ENCODE measurements around the gene KIAA1217. TPM values are rescaled to one million over a fixed set of nuclear protein-coding genes. Genes with fewer than 3 reads are reported as not detected.

KIAA1217 gene
- total and polyA plus RNA-seq, 9 donors: 18.8 to 39.7 (median 21.8) TPM

GRCh38 chr10:24569828-24570657, 361.1 kb downstream of the KIAA1217 start:
- H3K4me3 ChIP-seq (ENCODE audit: low read length): no peak overlapping the region
- no peak for DNase-seq
- H3K9me3 ChIP-seq (replicated peaks; ENCODE audit: control insufficient read depth, low read depth, low read length): peaks cover 3% of the 10 kb centered on the region
- 70% methylated on average over 10 of the region's 12 CpGs for WGBS (ENCODE audit: insufficient coverage)
- H3K27ac ChIP-seq (ENCODE audit: low read length): no peak overlapping the region
- no peaks in the 10 kb centered on the region for H3K4me1 ChIP-seq (ENCODE audit: control insufficient read depth, insufficient read depth, low read length)
- no peaks in the 10 kb centered on the region for H3K27me3 ChIP-seq (ENCODE audit: control insufficient read depth, insufficient read depth, low read length)
- no peaks in the 10 kb centered on the region for H3K36me3 ChIP-seq (ENCODE audit: control insufficient read depth, insufficient read depth, low read length)

GRCh38 chr10:24570658-24571426, 361.9 kb downstream of the KIAA1217 start:
- Histone ChIP-seq H3K9me3 (replicated peaks; ENCODE audit: control insufficient read depth, low read depth, low read length) (no peaks in the 10 kb centered on the region), H3K27ac (ENCODE audit: low read length) (no peak overlapping the region), H3K27me3 (ENCODE audit: control insufficient read depth, insufficient read depth, low read length) (no peaks in the 10 kb centered on the region), H3K4me1 (ENCODE audit: control insufficient read depth, insufficient read depth, low read length) (no peaks in the 10 kb centered on the region), H3K36me3 (ENCODE audit: control insufficient read depth, insufficient read depth, low read length) (no peaks in the 10 kb centered on the region), H3K4me3 (ENCODE audit: low read length) (no peak overlapping the region)
- WGBS (ENCODE audit: insufficient coverage): 89% methylated on average over 8 of the region's 9 CpGs
- no peak for DNase-seq

DNA sequence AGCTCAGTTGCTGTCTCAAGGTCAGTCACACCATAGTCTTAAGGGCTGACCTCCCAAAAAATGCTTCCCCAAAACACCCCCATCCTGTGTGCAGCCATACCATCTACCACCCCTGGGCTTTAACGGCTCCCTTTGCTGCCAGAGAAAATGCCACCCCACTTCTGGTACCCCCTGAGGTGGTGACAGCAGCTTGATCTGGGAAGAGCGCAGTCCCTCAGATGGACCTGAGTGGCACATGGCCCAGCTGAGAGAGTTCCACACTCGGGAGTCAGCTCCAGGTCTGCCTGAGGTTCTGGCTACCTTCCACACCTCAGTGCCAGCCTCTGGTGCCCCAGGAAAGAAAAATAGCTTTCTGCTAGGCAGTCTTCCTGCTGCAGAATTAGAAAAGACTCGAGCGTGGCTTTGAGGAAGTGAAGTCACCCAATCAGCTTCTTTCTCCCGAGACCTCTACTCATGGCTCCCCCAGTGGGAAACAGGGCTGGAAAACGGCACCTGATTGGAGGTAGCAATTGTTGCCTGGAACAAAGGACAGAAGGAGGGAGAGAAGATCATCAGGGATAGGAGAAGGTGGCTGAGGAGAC, 363.0 kb downstream of the KIAA1217 start:
- no peak overlapping the region for H3K4me3 ChIP-seq (ENCODE audit: low read length)
- no peaks in the 10 kb centered on the region for H3K9me3 ChIP-seq (replicated peaks; ENCODE audit: control insufficient read depth, low read depth, low read length)
- WGBS (ENCODE audit: insufficient coverage): 75% methylated on average over 2 of the region's 7 CpGs
- no peak for DNase-seq
- H3K27ac ChIP-seq (ENCODE audit: low read length): no peak overlapping the region
- no peaks in the 10 kb centered on the region for H3K27me3 ChIP-seq (ENCODE audit: control insufficient read depth, insufficient read depth, low read length)
- no peaks in the 10 kb centered on the region for H3K4me1 ChIP-seq (ENCODE audit: control insufficient read depth, insufficient read depth, low read length)
- H3K36me3 ChIP-seq (ENCODE audit: control insufficient read depth, insufficient read depth, low read length): no peaks in the 10 kb centered on the region

DNA sequence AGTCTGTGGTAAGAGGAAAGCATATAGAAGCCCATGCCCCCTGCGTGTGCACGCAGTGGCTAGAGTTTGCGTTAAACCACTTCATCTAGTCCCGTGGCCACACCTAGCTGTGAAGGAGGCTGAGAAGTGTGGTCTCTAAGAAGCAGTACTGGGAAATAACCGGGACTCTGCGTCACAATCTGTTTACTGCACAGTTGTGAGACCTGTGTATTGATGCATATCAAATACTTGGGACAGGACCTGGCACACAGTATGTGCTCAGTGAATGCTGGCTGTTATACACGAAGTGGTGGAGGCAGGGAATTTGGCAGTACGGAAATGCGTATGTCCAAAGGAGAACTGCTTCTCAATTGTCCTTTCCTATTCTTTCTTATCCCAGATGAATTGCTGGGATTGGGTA, 365.2 kb downstream of the KIAA1217 start:
- no peaks in the 10 kb centered on the region for H3K36me3 ChIP-seq (ENCODE audit: control insufficient read depth, insufficient read depth, low read length)
- WGBS (ENCODE audit: insufficient coverage): 95% methylated on average over 6 of the region's 9 CpGs
- no peaks in the 10 kb centered on the region for H3K4me1 ChIP-seq (ENCODE audit: control insufficient read depth, insufficient read depth, low read length)
- H3K27ac ChIP-seq (ENCODE audit: low read length): no peak overlapping the region
- H3K9me3 ChIP-seq (replicated peaks; ENCODE audit: control insufficient read depth, low read depth, low read length): no peaks in the 10 kb centered on the region
- DNase-seq: no peak
- no peaks in the 10 kb centered on the region for H3K27me3 ChIP-seq (ENCODE audit: control insufficient read depth, insufficient read depth, low read length)
- no peak overlapping the region for H3K4me3 ChIP-seq (ENCODE audit: low read length)

DNA sequence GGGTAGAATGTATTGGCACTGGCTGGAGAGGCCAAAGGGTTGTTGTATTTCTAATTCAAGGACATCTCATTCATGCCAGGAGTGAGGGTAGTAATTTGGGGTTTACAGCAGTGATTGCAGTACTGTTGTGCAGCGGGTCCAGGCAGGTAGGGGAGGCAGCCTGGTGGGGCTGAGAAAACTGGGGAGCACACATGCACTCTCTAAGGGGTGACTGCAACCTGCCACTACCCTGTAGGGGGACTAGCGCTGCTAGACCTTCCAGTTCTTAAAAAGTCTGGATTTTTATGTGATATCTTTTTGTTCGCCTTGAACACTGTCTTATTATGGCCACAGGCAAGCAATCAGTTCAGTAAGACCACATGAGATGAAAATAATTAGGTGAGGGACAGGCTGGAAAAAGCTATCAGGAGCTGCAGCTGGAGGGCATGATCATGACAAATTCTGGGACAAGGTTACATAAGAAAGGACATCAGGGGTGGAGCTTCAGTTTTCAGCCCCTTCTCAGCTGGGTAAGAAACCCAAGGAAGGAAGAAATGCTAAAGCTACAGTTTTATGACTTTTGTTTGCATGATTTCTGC, 365.7 kb downstream of the KIAA1217 start:
- 62% methylated on average over 2 of the region's 3 CpGs for WGBS (ENCODE audit: insufficient coverage)
- Histone ChIP-seq H3K9me3 (replicated peaks; ENCODE audit: control insufficient read depth, low read depth, low read length) (no peaks in the 10 kb centered on the region), H3K4me3 (ENCODE audit: low read length) (no peak overlapping the region), H3K27me3 (ENCODE audit: control insufficient read depth, insufficient read depth, low read length) (no peaks in the 10 kb centered on the region), H3K27ac (ENCODE audit: low read length) (no peak overlapping the region), H3K4me1 (ENCODE audit: control insufficient read depth, insufficient read depth, low read length) (no peaks in the 10 kb centered on the region), H3K36me3 (ENCODE audit: control insufficient read depth, insufficient read depth, low read length) (no peaks in the 10 kb centered on the region)
- DNase-seq: no peak

GRCh38 chr10:24575481-24576002, 366.6 kb downstream of the KIAA1217 start:
- no peak overlapping the region for H3K4me3 ChIP-seq (ENCODE audit: low read length)
- no peak for DNase-seq
- no peaks in the 10 kb centered on the region for H3K9me3 ChIP-seq (replicated peaks; ENCODE audit: control insufficient read depth, low read depth, low read length)
- no peak overlapping the region for H3K27ac ChIP-seq (ENCODE audit: low read length)
- 39% methylated on average over 2 of the region's 10 CpGs for WGBS (ENCODE audit: insufficient coverage)
- H3K36me3 ChIP-seq (ENCODE audit: control insufficient read depth, insufficient read depth, low read length): no peaks in the 10 kb centered on the region
- no peaks in the 10 kb centered on the region for H3K27me3 ChIP-seq (ENCODE audit: control insufficient read depth, insufficient read depth, low read length)
- no peaks in the 10 kb centered on the region for H3K4me1 ChIP-seq (ENCODE audit: control insufficient read depth, insufficient read depth, low read length)

DNA sequence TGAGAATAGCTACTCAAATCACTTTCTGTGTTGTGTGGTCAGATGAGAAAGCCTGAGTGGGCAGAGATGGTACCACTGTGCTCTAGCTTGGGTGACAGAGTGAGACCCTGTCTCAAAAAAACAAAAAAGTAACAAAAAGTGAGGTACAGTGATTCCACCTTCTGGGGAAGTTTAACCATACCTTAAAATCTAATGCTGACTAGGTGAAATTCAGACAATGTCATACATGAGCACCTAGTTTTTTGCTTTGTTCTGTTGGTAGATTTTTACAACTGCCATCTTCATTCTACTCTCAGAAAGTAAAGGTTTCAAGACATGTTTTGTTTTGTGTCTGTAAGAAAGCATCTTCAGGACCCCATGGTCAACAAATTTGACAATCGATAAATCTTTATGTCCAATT, 370.5 kb downstream of the KIAA1217 start:
- DNase-seq: no peak
- no CpG with 5 or more reads among the region's 1 CpG for WGBS (ENCODE audit: insufficient coverage)
- Histone ChIP-seq H3K36me3 (ENCODE audit: control insufficient read depth, insufficient read depth, low read length) (peaks cover 1% of the 10 kb centered on the region), H3K4me3 (ENCODE audit: low read length) (no peak overlapping the region), H3K9me3 (replicated peaks; ENCODE audit: control insufficient read depth, low read depth, low read length) (no peaks in the 10 kb centered on the region), H3K27ac (ENCODE audit: low read length) (no peak overlapping the region), H3K27me3 (ENCODE audit: control insufficient read depth, insufficient read depth, low read length) (no peaks in the 10 kb centered on the region), H3K4me1 (ENCODE audit: control insufficient read depth, insufficient read depth, low read length) (no peaks in the 10 kb centered on the region)

- H3K9me3 ChIP-seq (replicated peaks; ENCODE audit: control insufficient read depth, low read depth, low read length): no peaks in the 10 kb centered on the region
- H3K4me1 ChIP-seq (ENCODE audit: control insufficient read depth, insufficient read depth, low read length): no peaks in the 10 kb centered on the region
- no peak overlapping the region for H3K4me3 ChIP-seq (ENCODE audit: low read length)
- no peaks in the 10 kb centered on the region for H3K27me3 ChIP-seq (ENCODE audit: control insufficient read depth, insufficient read depth, low read length)
- no peak overlapping the region for H3K27ac ChIP-seq (ENCODE audit: low read length)
- peak; percentile 11 for DNase-seq
- WGBS (ENCODE audit: insufficient coverage): no CpG with 5 or more reads among the region's 4 CpGs
- peaks cover 3% of the 10 kb centered on the region for H3K36me3 ChIP-seq (ENCODE audit: control insufficient read depth, insufficient read depth, low read length)
Observed at GRCh38 chr10:24579906-24580305, 371.0 kb downstream of the KIAA1217 start.

- DNase-seq: no peak
- Histone ChIP-seq H3K36me3 (ENCODE audit: control insufficient read depth, insufficient read depth, low read length) (peaks cover 28% of the 10 kb centered on the region), H3K9me3 (replicated peaks; ENCODE audit: control insufficient read depth, low read depth, low read length) (no peaks in the 10 kb centered on the region), H3K4me3 (ENCODE audit: low read length) (no peak overlapping the region), H3K27me3 (ENCODE audit: control insufficient read depth, insufficient read depth, low read length) (no peaks in the 10 kb centered on the region), H3K4me1 (ENCODE audit: control insufficient read depth, insufficient read depth, low read length) (no peaks in the 10 kb centered on the region), H3K27ac (ENCODE audit: low read length) (no peak overlapping the region)
- WGBS (ENCODE audit: insufficient coverage): no CpG with 5 or more reads among the region's 2 CpGs
Observed at GRCh38 chr10:24589265-24589664, 380.3 kb downstream of the KIAA1217 start.
